ENCODE data around the gene CDC42SE1.

GRCh38 chr1:151059109-151060006 lies at the start of gene CDC42SE1:
- TF ChIP-seq EP300 (IDR thresholded peaks at IDR 0.05), result no peak
- peak; percentile 96 for TF ChIP-seq POLR2A (IDR thresholded peaks at IDR 0.05)
- TF ChIP-seq CTCF (IDR thresholded peaks at IDR 0.05), result peak; percentile 90 to 96 (median 92)

All from sigmoid colon (tissue), 4 donors.